Measurements from ENCODE around the gene PDHA1.

GRCh38 chrX:19386679-19387078 is 43.0 kb downstream of the PDHA1 start:
- TF ChIP-seq POLR2A (IDR thresholded peaks at IDR 0.05; ENCODE audit: low read length) (no peak), GATA1 (IDR thresholded peaks at IDR 0.05; ENCODE audit: low read depth, low read length) (no peak)
